Measurements from ENCODE around the gene ST3GAL4.
"Not testable (repeated sequence)": the region's sequence is repeated elsewhere in the genome, so short reads cannot be mapped to it uniquely, and the experiment has no call there.

The ST3GAL4 gene

GRCh38 chr11:126331286-126331685 is 24.2 kb upstream of the ST3GAL4 start:
- no peak for DNase-seq

- DNase-seq = no peak
These were observed 23.2 kb upstream of the ST3GAL4 start for GRCh38 chr11:126332221-126332711.

- DNase-seq = no peak
These were observed 22.3 kb upstream of the ST3GAL4 start for GRCh38 chr11:126333142-126333541.

- no peak for DNase-seq
These were observed 20.6 kb upstream of the ST3GAL4 start for GRCh38 chr11:126334659-126335462.

GRCh38 chr11:126335463-126335760 is 20.1 kb upstream of the ST3GAL4 start:
- no peak for DNase-seq

GRCh38 chr11:126336138-126336541 is 19.3 kb upstream of the ST3GAL4 start:
- no peak for DNase-seq

- DNase-seq = no peak
These were observed 18.8 kb upstream of the ST3GAL4 start for GRCh38 chr11:126336671-126337101.

GRCh38 chr11:126337126-126337473 is 18.4 kb upstream of the ST3GAL4 start:
- DNase-seq = no peak

GRCh38 chr11:126337474-126338241 is 17.8 kb upstream of the ST3GAL4 start:
- no peak for DNase-seq

GRCh38 chr11:126338346-126339055 is 17.0 kb upstream of the ST3GAL4 start:
- DNase-seq = no peak

- DNase-seq = no peak
These were observed 16.2 kb upstream of the ST3GAL4 start for GRCh38 chr11:126339073-126339862.

- no peak for DNase-seq
These were observed 15.5 kb upstream of the ST3GAL4 start for GRCh38 chr11:126339863-126340434.

- DNase-seq = no peak
These were observed 14.4 kb upstream of the ST3GAL4 start for GRCh38 chr11:126340960-126341606.

- no peak for DNase-seq
These were observed 13.7 kb upstream of the ST3GAL4 start for GRCh38 chr11:126341760-126342161.

GRCh38 chr11:126343051-126343450 is 12.4 kb upstream of the ST3GAL4 start:
- no peak for DNase-seq

- DNase-seq = no peak
These were observed 11.1 kb upstream of the ST3GAL4 start for GRCh38 chr11:126344141-126345080.

GRCh38 chr11:126345283-126345682 is 10.2 kb upstream of the ST3GAL4 start:
- DNase-seq = no peak

GRCh38 chr11:126345759-126346585 is 9.5 kb upstream of the ST3GAL4 start:
- no peak for DNase-seq

- no peak for DNase-seq
These were observed 8.9 kb upstream of the ST3GAL4 start for GRCh38 chr11:126346586-126346940.

GRCh38 chr11:126346946-126347345 is 8.5 kb upstream of the ST3GAL4 start:
- DNase-seq = not testable (repeated sequence)

Data from activated CD8-positive, alpha-beta memory T cell treated with anti-CD3 and anti-CD28 coated beads, Interleukin-2, amount 50 U/mL, for 4 hours (primary cell).